ENCODE measurements around the gene DISC1. TPM values are rescaled to one million over a fixed set of nuclear protein-coding genes. Genes with fewer than 3 reads are reported as not detected.

DISC1 gene
- total and polyA plus RNA-seq, 2 of the 13 experiments (the other 11 are each of a cell fraction or from before 2014, with no cell fraction given), result 4.2 to 4.6 TPM

DNA sequence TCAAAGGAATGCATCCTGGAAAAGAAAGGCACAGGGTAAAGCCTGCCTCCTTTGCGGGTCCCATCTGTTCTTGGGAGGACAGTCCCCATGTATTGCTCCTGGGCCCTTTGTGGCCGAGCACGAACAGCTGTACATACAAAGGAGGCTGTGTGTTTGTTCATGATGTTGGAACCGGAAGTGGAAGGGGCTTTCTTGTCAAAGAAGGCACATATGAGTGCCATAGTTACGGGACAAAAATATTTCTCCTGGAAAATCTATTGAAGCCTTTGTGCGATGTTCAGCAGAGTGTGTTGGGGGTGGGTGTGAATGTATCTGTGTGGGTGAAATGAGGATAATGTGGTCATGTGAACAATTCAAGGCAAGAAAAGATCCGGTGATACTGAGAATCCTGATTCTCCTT lies 297.6 kb downstream of the DISC1 start (continued):
- TF ChIP-seq, protein P1, sequence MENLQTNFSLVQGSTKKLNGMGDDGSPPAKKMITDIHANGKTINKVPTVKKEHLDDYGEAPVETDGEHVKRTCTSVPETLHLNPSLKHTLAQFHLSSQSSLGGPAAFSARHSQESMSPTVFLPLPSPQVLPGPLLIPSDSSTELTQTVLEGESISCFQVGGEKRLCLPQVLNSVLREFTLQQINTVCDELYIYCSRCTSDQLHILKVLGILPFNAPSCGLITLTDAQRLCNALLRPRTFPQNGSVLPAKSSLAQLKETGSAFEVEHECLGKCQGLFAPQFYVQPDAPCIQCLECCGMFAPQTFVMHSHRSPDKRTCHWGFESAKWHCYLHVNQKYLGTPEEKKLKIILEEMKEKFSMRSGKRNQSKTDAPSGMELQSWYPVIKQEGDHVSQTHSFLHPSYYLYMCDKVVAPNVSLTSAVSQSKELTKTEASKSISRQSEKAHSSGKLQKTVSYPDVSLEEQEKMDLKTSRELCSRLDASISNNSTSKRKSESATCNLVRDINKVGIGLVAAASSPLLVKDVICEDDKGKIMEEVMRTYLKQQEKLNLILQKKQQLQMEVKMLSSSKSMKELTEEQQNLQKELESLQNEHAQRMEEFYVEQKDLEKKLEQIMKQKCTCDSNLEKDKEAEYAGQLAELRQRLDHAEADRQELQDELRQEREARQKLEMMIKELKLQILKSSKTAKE (CRISPR knock-in tag; IDR thresholded peaks at IDR 0.05; ENCODE audit: borderline replicate concordance), result no peak
- TF ChIP-seq FOSL2 (CRISPR knock-in tag; IDR thresholded peaks at IDR 0.05) (no peak), ZNF616 (CRISPR knock-in tag; IDR thresholded peaks at IDR 0.05; ENCODE audit: low read depth) (no peak), ZSCAN30 (CRISPR knock-in tag; IDR thresholded peaks at IDR 0.05) (no peak), NFIB (CRISPR knock-in tag; IDR thresholded peaks at IDR 0.05; ENCODE audit: borderline replicate concordance) (no peak), NCOA5 (CRISPR knock-in tag; IDR thresholded peaks at IDR 0.05) (no peak), ZNF850 (CRISPR knock-in tag; conservative IDR thresholded peaks at IDR 0.05) (no peak)
- TF ChIP-seq, protein P2, sequence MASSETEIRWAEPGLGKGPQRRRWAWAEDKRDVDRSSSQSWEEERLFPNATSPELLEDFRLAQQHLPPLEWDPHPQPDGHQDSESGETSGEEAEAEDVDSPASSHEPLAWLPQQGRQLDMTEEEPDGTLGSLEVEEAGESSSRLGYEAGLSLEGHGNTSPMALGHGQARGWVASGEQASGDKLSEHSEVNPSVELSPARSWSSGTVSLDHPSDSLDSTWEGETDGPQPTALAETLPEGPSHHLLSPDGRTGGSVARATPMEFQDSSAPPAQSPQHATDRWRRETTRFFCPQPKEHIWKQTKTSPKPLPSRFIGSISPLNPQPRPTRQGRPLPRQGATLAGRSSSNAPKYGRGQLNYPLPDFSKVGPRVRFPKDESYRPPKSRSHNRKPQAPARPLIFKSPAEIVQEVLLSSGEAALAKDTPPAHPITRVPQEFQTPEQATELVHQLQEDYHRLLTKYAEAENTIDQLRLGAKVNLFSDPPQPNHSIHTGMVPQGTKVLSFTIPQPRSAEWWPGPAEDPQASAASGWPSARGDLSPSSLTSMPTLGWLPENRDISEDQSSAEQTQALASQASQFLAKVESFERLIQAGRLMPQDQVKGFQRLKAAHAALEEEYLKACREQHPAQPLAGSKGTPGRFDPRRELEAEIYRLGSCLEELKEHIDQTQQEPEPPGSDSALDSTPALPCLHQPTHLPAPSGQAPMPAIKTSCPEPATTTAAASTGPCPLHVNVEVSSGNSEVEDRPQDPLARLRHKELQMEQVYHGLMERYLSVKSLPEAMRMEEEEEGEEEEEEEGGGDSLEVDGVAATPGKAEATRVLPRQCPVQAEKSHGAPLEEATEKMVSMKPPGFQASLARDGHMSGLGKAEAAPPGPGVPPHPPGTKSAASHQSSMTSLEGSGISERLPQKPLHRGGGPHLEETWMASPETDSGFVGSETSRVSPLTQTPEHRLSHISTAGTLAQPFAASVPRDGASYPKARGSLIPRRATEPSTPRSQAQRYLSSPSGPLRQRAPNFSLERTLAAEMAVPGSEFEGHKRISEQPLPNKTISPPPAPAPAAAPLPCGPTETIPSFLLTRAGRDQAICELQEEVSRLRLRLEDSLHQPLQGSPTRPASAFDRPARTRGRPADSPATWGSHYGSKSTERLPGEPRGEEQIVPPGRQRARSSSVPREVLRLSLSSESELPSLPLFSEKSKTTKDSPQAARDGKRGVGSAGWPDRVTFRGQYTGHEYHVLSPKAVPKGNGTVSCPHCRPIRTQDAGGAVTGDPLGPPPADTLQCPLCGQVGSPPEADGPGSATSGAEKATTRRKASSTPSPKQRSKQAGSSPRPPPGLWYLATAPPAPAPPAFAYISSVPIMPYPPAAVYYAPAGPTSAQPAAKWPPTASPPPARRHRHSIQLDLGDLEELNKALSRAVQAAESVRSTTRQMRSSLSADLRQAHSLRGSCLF (CRISPR knock-in tag; IDR thresholded peaks at IDR 0.05; ENCODE audit: borderline replicate concordance), result no peak
